K562 (cell line): ENCODE data around the gene PPARG. TPM values are rescaled to one million over a fixed set of nuclear protein-coding genes. Genes with fewer than 3 reads are reported as not detected.
A peak's percentile ranks its signal among the peaks of the same experiment; 100 is the strongest.

Experiments
- ATF1 ChIP-seq, 2 experiments: fragments of 450-650 bp in 1 of 2; IDR thresholded peaks; 2 replicates each; pipeline ENCODE4 v1.6.1; 2016; ENCODE audit warnings: missing compliant biosample characterization in 1 of 2, missing genetic modification characterization in 1 of 2
- GTF2A2 ChIP-seq: IDR thresholded peaks from 2 replicates; pipeline ENCODE4 v1.6.1; 2016; ENCODE audit warnings: mild to moderate bottlenecking, missing genetic modification characterization, missing compliant biosample characterization
- HDAC2 ChIP-seq: fragments of 450-650 bp; IDR thresholded peaks from 2 replicates; pipeline ENCODE4 v1.6.1; 2016; ENCODE audit warnings: mild to moderate bottlenecking
- HDAC8 ChIP-seq: fragments of 450-650 bp; IDR thresholded peaks from 2 replicates; pipeline ENCODE4 v1.6.1; 2016; ENCODE audit warnings: mild to moderate bottlenecking, missing genetic modification characterization, moderate library complexity, missing compliant biosample characterization
- JUNB ChIP-seq: fragments of 450-650 bp; formaldehyde crosslinking; conservative IDR thresholded peaks from 2 replicates; pipeline ENCODE4 v1.4.0; 2020; ENCODE audit warnings: mild to moderate bottlenecking
- MAFG ChIP-seq: fragments of 450-650 bp; conservative IDR thresholded peaks from 2 replicates; pipeline ENCODE4 v1.6.1; 2016; ENCODE audit warnings: missing genetic modification characterization, missing compliant biosample characterization
- MCM3 ChIP-seq: fragments of 450-650 bp; IDR thresholded peaks from 2 replicates; pipeline ENCODE4 v1.6.1; 2016
- MTA1 ChIP-seq: fragments of 450-650 bp; IDR thresholded peaks from 2 replicates; pipeline ENCODE4 v1.6.1; 2017; ENCODE audit warnings: borderline replicate concordance
- TAF15 ChIP-seq: fragments of 200-400 bp; formaldehyde crosslinking; IDR thresholded peaks from 2 replicates; pipeline ENCODE4 v1.6.1; 2017; ENCODE audit warnings: mild to moderate bottlenecking, low read depth, low read length, moderate library complexity
- TBP ChIP-seq: optimal IDR thresholded peaks from 2 replicates; pipeline ENCODE3; 2011; ENCODE audit warnings: low read depth, low read length, improper control_type of control experiment
- TFE3 ChIP-seq: fragments of 450-650 bp; formaldehyde crosslinking; IDR thresholded peaks from 2 replicates; pipeline ENCODE4 v1.4.0; 2020; ENCODE audit warnings: mild to moderate bottlenecking, mixed read lengths
- ZBTB17 ChIP-seq: fragments of 450-650 bp; formaldehyde crosslinking; IDR thresholded peaks from 2 replicates; pipeline ENCODE4 v1.4.0; 2020; ENCODE audit warnings: mild to moderate bottlenecking
- ZBTB33 ChIP-seq: sonication (generic); formaldehyde crosslinking; IDR thresholded peaks from 2 replicates; pipeline ENCODE4 v1.8.1; 2023; ENCODE audit warnings: mild to moderate bottlenecking, missing genetic modification reagents
- ZEB2 ChIP-seq: fragments of 450-650 bp; IDR thresholded peaks from 2 replicates; pipeline ENCODE4 v1.6.1; 2016
- ZNF41 ChIP-seq: fragments of 250-450 bp; sonication (Bioruptor Pico); conservative IDR thresholded peaks from 2 replicates; pipeline ENCODE4 v1.4.0; 2020; ENCODE audit warnings: mild to moderate bottlenecking
- polyA plus RNA-seq, 8 experiments: library from polyadenylated mRNA; depleted of rRNA in 4 of 8; stranded (reverse) in 5 of 8; unstranded in 3 of 8; fragments of >200 nt; fragmentation: Nextera tagmentation in 2 of 8; fragmentation: Illumina TruSeq in 1 of 8; extraction: Ambion mirVana in 2 of 8; extraction: Trizol in 1 of 8; gene quantifications; 2 replicates each; pipeline versions ENCODE4 v1.2.1 to v1.2.3, GENCODE V29; 2011 to 2014; ENCODE audit warnings: inconsistent platforms in 1 of 8, missing spikeins in 1 of 8
- total RNA-seq, 7 experiments: library from RNA; depleted of rRNA in 6 of 7; stranded (reverse); fragments of >200 nt in 6 of 7; fragmentation: Illumina TruSeq in 2 of 7; extraction: Trizol in 2 of 7; gene quantifications; 2 replicates each; pipeline versions ENCODE4 v1.2.1 to v1.2.3, GENCODE V29; 2011 to 2021; ENCODE audit warnings: low replicate concordance in 1 of 7
- TF ChIP-seq, protein P1 (sequence below), 2 experiments: fragments of 450-650 bp in 1 of 2; sonication (generic) in 1 of 2; formaldehyde crosslinking in 1 of 2; IDR thresholded peaks in 1 of 2; conservative IDR thresholded peaks in 1 of 2; 2 replicates each; pipeline versions ENCODE4 v1.6.1 to v1.8.1; 2016 to 2023; ENCODE audit warnings: mild to moderate bottlenecking in 2 of 2, moderate library complexity in 2 of 2, inconsistent platforms in 1 of 2, missing genetic modification reagents in 1 of 2
- TF ChIP-seq, protein P2 (sequence below): fragments of 250-450 bp; sonication (Bioruptor Pico); IDR thresholded peaks from 2 replicates; pipeline ENCODE4 v1.8.0; 2022; ENCODE audit warnings: moderate library complexity, mild to moderate bottlenecking, inconsistent platforms
- TF ChIP-seq, protein P3 (sequence below), 2 experiments: IDR thresholded peaks; 2 replicates each; pipeline ENCODE4 v1.6.1; 2012; ENCODE audit warnings: improper control_type of control experiment in 2 of 2, low read depth in 2 of 2, low read length in 2 of 2, borderline replicate concordance in 1 of 2

PPARG gene
- total and polyA plus RNA-seq, 9 of the 15 experiments (the other 6 are each of a cell fraction or from before 2014, with no cell fraction given) = not detected

DNA sequence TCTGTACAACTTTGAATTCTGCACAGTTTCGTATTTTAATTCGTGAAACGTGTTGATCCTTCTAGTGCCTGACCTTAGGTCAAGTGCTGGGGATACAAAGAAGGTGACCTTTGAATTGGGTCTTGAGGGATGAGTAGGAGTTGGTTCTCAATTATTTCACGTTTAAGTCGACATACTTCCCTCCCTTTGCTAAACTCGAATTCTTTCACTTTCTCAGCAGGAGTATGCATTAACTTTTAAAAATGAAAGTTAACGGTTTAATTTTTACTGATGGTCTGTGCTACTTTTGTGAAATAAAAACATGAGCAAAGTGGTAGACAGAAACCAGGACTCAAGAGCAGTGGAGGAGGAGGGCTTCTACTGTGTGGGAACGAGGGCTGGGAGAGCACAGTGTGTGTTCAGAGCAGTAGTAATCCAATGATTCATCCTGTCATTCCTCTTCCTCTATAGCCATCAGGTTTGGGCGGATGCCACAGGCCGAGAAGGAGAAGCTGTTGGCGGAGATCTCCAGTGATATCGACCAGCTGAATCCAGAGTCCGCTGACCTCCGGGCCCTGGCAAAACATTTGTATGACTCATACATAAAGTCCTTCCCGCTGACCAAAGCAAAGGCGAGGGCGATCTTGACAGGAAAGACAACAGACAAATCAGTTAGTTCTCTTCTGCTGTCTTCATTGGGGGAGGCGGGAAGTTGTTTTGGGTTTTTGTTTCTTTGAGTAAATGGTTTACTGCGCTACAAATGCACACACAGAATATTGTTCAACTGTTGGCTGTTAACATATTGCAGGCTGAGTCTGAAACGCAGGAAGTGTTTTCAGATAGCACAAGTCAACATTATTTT lies 116.8 kb downstream of the PPARG start (continued):
- TF ChIP-seq ATF1 (CRISPR knock-in tag; IDR thresholded peaks at IDR 0.05) (no peak), ATF1 (tag; IDR thresholded peaks at IDR 0.05) (0 out of 2 replicates have a peak, but pooled peaks have one; percentile 33), HDAC2 (peak; percentile 59; the same call in 1 of the 2 replicates), JUNB (CRISPR knock-in tag) (peak; percentile 95), MAFG (0 out of 2 replicates have a peak, but pooled peaks have one; percentile 22), TFE3 (CRISPR knock-in tag) (no peak), HDAC8 (tag) (no peak), ZEB2 (peak; percentile 54; the same call in 1 of the 2 replicates), TAF15 (no peak), TBP (no peak), ZNF41 (CRISPR knock-in tag) (0 out of 2 replicates have a peak, but pooled peaks have one; percentile 6), MTA1 (peak; percentile 80; the same call in 1 of the 2 replicates), GTF2A2 (tag) (no peak), ZBTB33 (no peak), ZBTB17 (CRISPR knock-in tag) (no peak), MCM3 (no peak)
- TF ChIP-seq, protein P1, sequence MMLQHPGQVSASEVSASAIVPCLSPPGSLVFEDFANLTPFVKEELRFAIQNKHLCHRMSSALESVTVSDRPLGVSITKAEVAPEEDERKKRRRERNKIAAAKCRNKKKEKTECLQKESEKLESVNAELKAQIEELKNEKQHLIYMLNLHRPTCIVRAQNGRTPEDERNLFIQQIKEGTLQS (IDR thresholded peaks at IDR 0.05) = peak; percentile 97
- TF ChIP-seq, protein P1 (CRISPR knock-in tag; conservative IDR thresholded peaks at IDR 0.05) = peak; percentile 88
- TF ChIP-seq, protein P2, sequence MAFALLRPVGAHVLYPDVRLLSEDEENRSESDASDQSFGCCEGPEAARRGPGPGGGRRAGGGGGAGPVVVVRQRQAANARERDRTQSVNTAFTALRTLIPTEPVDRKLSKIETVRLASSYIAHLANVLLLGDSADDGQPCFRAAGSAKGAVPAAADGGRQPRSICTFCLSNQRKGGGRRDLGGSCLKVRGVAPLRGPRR (CRISPR knock-in tag) = no peak
- TF ChIP-seq, protein P3, sequence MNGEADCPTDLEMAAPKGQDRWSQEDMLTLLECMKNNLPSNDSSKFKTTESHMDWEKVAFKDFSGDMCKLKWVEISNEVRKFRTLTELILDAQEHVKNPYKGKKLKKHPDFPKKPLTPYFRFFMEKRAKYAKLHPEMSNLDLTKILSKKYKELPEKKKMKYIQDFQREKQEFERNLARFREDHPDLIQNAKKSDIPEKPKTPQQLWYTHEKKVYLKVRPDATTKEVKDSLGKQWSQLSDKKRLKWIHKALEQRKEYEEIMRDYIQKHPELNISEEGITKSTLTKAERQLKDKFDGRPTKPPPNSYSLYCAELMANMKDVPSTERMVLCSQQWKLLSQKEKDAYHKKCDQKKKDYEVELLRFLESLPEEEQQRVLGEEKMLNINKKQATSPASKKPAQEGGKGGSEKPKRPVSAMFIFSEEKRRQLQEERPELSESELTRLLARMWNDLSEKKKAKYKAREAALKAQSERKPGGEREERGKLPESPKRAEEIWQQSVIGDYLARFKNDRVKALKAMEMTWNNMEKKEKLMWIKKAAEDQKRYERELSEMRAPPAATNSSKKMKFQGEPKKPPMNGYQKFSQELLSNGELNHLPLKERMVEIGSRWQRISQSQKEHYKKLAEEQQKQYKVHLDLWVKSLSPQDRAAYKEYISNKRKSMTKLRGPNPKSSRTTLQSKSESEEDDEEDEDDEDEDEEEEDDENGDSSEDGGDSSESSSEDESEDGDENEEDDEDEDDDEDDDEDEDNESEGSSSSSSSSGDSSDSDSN (IDR thresholded peaks at IDR 0.05; ENCODE audit: borderline replicate concordance in 1 of 2, low read depth in 2 of 2, low read length in 2 of 2) = peak in 1 of 2 experiments; percentile 80; a peak in 1 of 4 replicates
